Skeletal muscle tissue (tissue), 4 donors: ENCODE results near the gene SORBS2. TPM values are rescaled to one million over a fixed set of nuclear protein-coding genes. Genes with fewer than 3 reads are reported as not detected.
A peak's percentile ranks its signal among the peaks of the same experiment; 100 is the strongest.

Source experiments
- H3K27ac ChIP-seq: one replicate; pipeline ENCODE4 v1.7.0; 2013; ENCODE audit warnings: mild to moderate bottlenecking, low read depth, low read length, inconsistent platforms
- H3K27me3 ChIP-seq, 3 donors: one replicate each; pipeline ENCODE4 v1.7.0; 2013; ENCODE audit warnings: low read length in 3 of 3; ENCODE audit not compliant: control insufficient read depth in 3 of 3, insufficient read depth in 3 of 3
- H3K36me3 ChIP-seq, 3 donors: one replicate each; pipeline ENCODE4 v1.7.0; 2013; ENCODE audit warnings: low read length in 3 of 3; ENCODE audit not compliant: control insufficient read depth in 3 of 3, insufficient read depth in 3 of 3
- H3K4me1 ChIP-seq, 3 donors: one replicate each; pipeline ENCODE4 v1.7.0; 2013; ENCODE audit warnings: low read length in 3 of 3, mild to moderate bottlenecking in 3 of 3; ENCODE audit not compliant: control insufficient read depth in 3 of 3, insufficient read depth in 3 of 3
- H3K4me3 ChIP-seq, 3 donors: one replicate each; pipeline ENCODE4 v1.7.0; 2013; ENCODE audit warnings: low read length in 3 of 3
- H3K9ac ChIP-seq, 3 donors: one replicate each; pipeline ENCODE4 v1.7.0; 2013; ENCODE audit warnings: low read length in 3 of 3, mild to moderate bottlenecking in 3 of 3, moderate library complexity in 2 of 3, low read depth in 1 of 3
- H3K9me3 ChIP-seq, 3 donors: one replicate each; pipeline ENCODE4 v1.7.0; 2013; ENCODE audit warnings: low read length in 3 of 3; ENCODE audit not compliant: control insufficient read depth in 3 of 3
- total RNA-seq: library from RNA; depleted of rRNA; stranded (reverse); fragments of >200 nt; gene quantifications from one replicate; pipeline ENCODE4 v1.2.3, GENCODE V29; 2014
- donor health status: Osteomylitis.

The SORBS2 gene
- total RNA-seq, 1 donor from 2014 or later = 14.1 TPM

GRCh38 chr4:185576962-185577950, 234.7 kb downstream of the SORBS2 start:
- Histone ChIP-seq H3K9me3 (no peaks in the 10 kb centered on the region), H3K27me3 (no peaks in the 10 kb centered on the region), H3K4me1 (peaks cover 20 to 33% (median 29%) of the 10 kb centered on the region in 3 donors), H3K36me3 (no peaks in the 10 kb centered on the region), H3K27ac (peak overlapping the region; percentile 98), H3K4me3 (peak overlapping the region in 2 of 3 donors; percentile 25 to 39), H3K9ac (peak overlapping the region; percentile 68 to 82 (median 71))

GRCh38 chr4:185576314-185576961, 235.6 kb downstream of the SORBS2 start:
- Histone ChIP-seq H3K27me3 (no peaks in the 10 kb centered on the region), H3K4me1 (peaks cover 24 to 36% (median 29%) of the 10 kb centered on the region in 3 donors)

GRCh38 chr4:185573651-185574199, 238.3 kb downstream of the SORBS2 start:
- H3K9me3 ChIP-seq = no peaks in the 10 kb centered on the region
- peak overlapping the region; percentile 35 to 65 (median 47) for H3K4me3 ChIP-seq
- peak overlapping the region; percentile 98 for H3K27ac ChIP-seq
- H3K36me3 ChIP-seq = no peaks in the 10 kb centered on the region
- H3K4me1 ChIP-seq = peaks cover 41 to 51% (median 46%) of the 10 kb centered on the region in 3 donors
- no peaks in the 10 kb centered on the region for H3K27me3 ChIP-seq
- H3K9ac ChIP-seq = peak overlapping the region; percentile 66 to 71 (median 69)

More at GRCh38 chr4:185576314-185576961, 235.6 kb downstream of the SORBS2 start:
- H3K9ac ChIP-seq = peak overlapping the region; percentile 68 to 82 (median 71)
- peak overlapping the region; percentile 98 for H3K27ac ChIP-seq
- no peaks in the 10 kb centered on the region for H3K36me3 ChIP-seq
- no peaks in the 10 kb centered on the region for H3K9me3 ChIP-seq
- H3K4me3 ChIP-seq = peak overlapping the region in 1 of 3 donors; percentile 34

- Histone ChIP-seq H3K27me3 (no peaks in the 10 kb centered on the region), H3K4me3 (no peak overlapping the region), H3K9ac (peak overlapping the region in 2 of 3 donors; percentile 48 to 65), H3K4me1 (peaks cover 55 to 59% (median 55%) of the 10 kb centered on the region in 3 donors), H3K9me3 (no peaks in the 10 kb centered on the region), H3K27ac (peak overlapping the region; percentile 91), H3K36me3 (no peaks in the 10 kb centered on the region)
Observed at GRCh38 chr4:185570727-185571126, 241.3 kb downstream of the SORBS2 start.

GRCh38 chr4:185567381-185568376, 244.3 kb downstream of the SORBS2 start:
- Histone ChIP-seq H3K4me3 (peak overlapping the region; percentile 9 to 42 (median 15)), H3K9ac (peak overlapping the region; percentile 44 to 66 (median 54)), H3K27me3 (no peaks in the 10 kb centered on the region), H3K27ac (peak overlapping the region; percentile 91), H3K36me3 (no peaks in the 10 kb centered on the region), H3K4me1 (peaks cover 44 to 53% (median 46%) of the 10 kb centered on the region in 3 donors), H3K9me3 (no peaks in the 10 kb centered on the region)

GRCh38 chr4:185566972-185567371, 245.0 kb downstream of the SORBS2 start:
- Histone ChIP-seq H3K27ac (peak overlapping the region; percentile 91), H3K27me3 (no peaks in the 10 kb centered on the region), H3K9ac (peak overlapping the region; percentile 33 to 66 (median 57)), H3K4me1 (peaks cover 44 to 53% (median 46%) of the 10 kb centered on the region in 3 donors), H3K9me3 (no peaks in the 10 kb centered on the region), H3K4me3 (peak overlapping the region in 1 of 3 donors; percentile 9), H3K36me3 (no peaks in the 10 kb centered on the region)

- no peaks in the 10 kb centered on the region for H3K9me3 ChIP-seq
- peaks cover 41 to 49% (median 46%) of the 10 kb centered on the region in 3 donors for H3K4me1 ChIP-seq
- H3K9ac ChIP-seq = peak overlapping the region; percentile 46 to 66 (median 57)
- peak overlapping the region; percentile 91 for H3K27ac ChIP-seq
- H3K4me3 ChIP-seq = peak overlapping the region in 2 of 3 donors; percentile 16 to 18
- H3K36me3 ChIP-seq = no peaks in the 10 kb centered on the region
- H3K27me3 ChIP-seq = no peaks in the 10 kb centered on the region
Observed at GRCh38 chr4:185566425-185566824, 245.6 kb downstream of the SORBS2 start.

GRCh38 chr4:185565696-185566095, 246.3 kb downstream of the SORBS2 start:
- H3K27ac ChIP-seq = peak overlapping the region; percentile 91
- H3K9me3 ChIP-seq = no peaks in the 10 kb centered on the region
- peaks cover 40 to 47% (median 43%) of the 10 kb centered on the region in 3 donors for H3K4me1 ChIP-seq
- H3K9ac ChIP-seq = peak overlapping the region in 1 of 3 donors; percentile 28
- no peaks in the 10 kb centered on the region for H3K36me3 ChIP-seq
- H3K27me3 ChIP-seq = no peaks in the 10 kb centered on the region
- no peak overlapping the region for H3K4me3 ChIP-seq

GRCh38 chr4:185564349-185564748, 247.6 kb downstream of the SORBS2 start:
- H3K27ac ChIP-seq = no peak overlapping the region

More at GRCh38 chr4:185564349-185564748, 247.6 kb downstream of the SORBS2 start:
- no peak overlapping the region for H3K9ac ChIP-seq
- peaks cover 38 to 47% (median 43%) of the 10 kb centered on the region in 3 donors for H3K4me1 ChIP-seq
- no peaks in the 10 kb centered on the region for H3K36me3 ChIP-seq
- H3K27me3 ChIP-seq = no peaks in the 10 kb centered on the region
- no peaks in the 10 kb centered on the region for H3K9me3 ChIP-seq
- H3K4me3 ChIP-seq = no peak overlapping the region
